K562 (cell line): ENCODE data around the gene ZBTB43. TPM values are rescaled to one million over a fixed set of nuclear protein-coding genes. Genes with fewer than 3 reads are reported as not detected.

Source experiments
- ATAC-seq: fragments of 200-7000 bp; cut with Tn5 transposase; 3 replicates; pipeline ENCODE4 v1.9.1; 2020; ENCODE audit warnings: moderate library complexity
- BruUV-seq: library from RNA; stranded (reverse); fragments of 400-500 nt; replicated peaks from 2 replicates; lab custom pipeline; 2021; lab: Mats Ljungman, UMichigan
- CTCF ChIA-PET: fragments of 300-600 bp; formaldehyde crosslinking; extraction: SDS; loops from one replicate; lab custom pipeline; 2021; ENCODE audit warnings: low intra/inter-chr PET ratio; lab: Yijun Ruan, JAX
- POLR2A ChIA-PET: fragments of 300-600, 350-650 bp; sonication (Branson Sonifier 250); formaldehyde crosslinking; extraction: SDS; loops from one replicate; lab custom pipeline; 2021; ENCODE audit warnings: antibody characterized with exemption, inconsistent platforms; lab: Yijun Ruan, JAX
- DNase-seq, 4 experiments: peaks; one replicate each; pipeline versions ENCODE4 v3.0.0 to v3.0.0-alpha.2; 2011 to 2018; ENCODE audit warnings: low spot score in 3 of 4, mixed read lengths in 3 of 4; ENCODE audit errors: extremely low read depth in 1 of 4
- FAIRE-seq: peaks from 2 replicates; lab custom pipeline; 2011; peaks lifted over from hg19 to GRCh38; lab: Jason Lieb, UNC
- H2AFZ ChIP-seq: 2 replicates; pipeline ENCODE4 v1.6.0; 2011; ENCODE audit warnings: low read depth, low read length, control low read depth, inconsistent platforms
- H3K27ac ChIP-seq: fragments of 200-600 bp; 3 replicates; pipeline ENCODE4 v1.8.0; 2011; ENCODE audit warnings: low read depth, mild to moderate bottlenecking, control low read depth, inconsistent platforms, low read length, moderate library complexity, mixed read lengths; ENCODE audit errors: extremely low read depth
- H3K27me3 ChIP-seq, 2 experiments: fragments of 300-600 bp in 1 of 2; 2 replicates in 1 of 2; 3 replicates in 1 of 2; pipeline versions ENCODE4 v1.6.0 to v1.8.0; 2011; ENCODE audit warnings: inconsistent platforms in 2 of 2, low read length in 2 of 2, mild to moderate bottlenecking in 1 of 2, mixed read lengths in 1 of 2, moderate library complexity in 1 of 2; ENCODE audit not compliant: control insufficient read depth in 2 of 2, insufficient read depth in 2 of 2
- H3K36me3 ChIP-seq: fragments of 300-600 bp; 3 replicates; pipeline ENCODE4 v1.8.0; 2011; ENCODE audit warnings: mild to moderate bottlenecking, low read length, inconsistent platforms; ENCODE audit not compliant: control insufficient read depth, insufficient read depth
- H3K4me1 ChIP-seq, 2 experiments: fragments of 200-600 bp in 1 of 2; replicated peaks in 1 of 2; 2 replicates in 1 of 2; 3 replicates in 1 of 2; pipeline versions ENCODE4 v1.5.1 to v1.8.0; 2011; ENCODE audit warnings: inconsistent platforms in 2 of 2, low read length in 2 of 2, mild to moderate bottlenecking in 1 of 2, mixed read lengths in 1 of 2, moderate library complexity in 1 of 2; ENCODE audit not compliant: control insufficient read depth in 2 of 2, insufficient read depth in 2 of 2
- H3K4me2 ChIP-seq: 2 replicates; pipeline ENCODE4 v1.6.1; 2011; ENCODE audit warnings: low read length, control low read depth, inconsistent platforms, mixed read lengths; ENCODE audit not compliant: insufficient read depth
- H3K4me3 ChIP-seq: fragments of 200-600 bp; sonication (generic), shearing (Covaris generic); 2 replicates; pipeline ENCODE4 v1.5.1; 2016; ENCODE audit warnings: control low read depth, inconsistent platforms
- H3K79me2 ChIP-seq: fragments of 200-600 bp; 3 replicates; pipeline ENCODE4 v1.8.0; 2011; ENCODE audit warnings: low read length, inconsistent platforms; ENCODE audit not compliant: control insufficient read depth, insufficient read depth
- H3K9ac ChIP-seq, 2 experiments: 2 replicates each; pipeline versions ENCODE4 v1.6.0 to v1.6.1; 2011; ENCODE audit warnings: low read depth in 2 of 2, low read length in 2 of 2, control low read depth in 1 of 2, inconsistent platforms in 1 of 2, mild to moderate bottlenecking in 1 of 2, mixed read lengths in 1 of 2; ENCODE audit not compliant: insufficient read depth in 1 of 2
- H3K9me1 ChIP-seq: one replicate; pipeline ENCODE4 v1.6.0; 2011; ENCODE audit warnings: inconsistent platforms, mild to moderate bottlenecking, low read length, moderate library complexity; ENCODE audit not compliant: control insufficient read depth, insufficient read depth
- H3K9me3 ChIP-seq: replicated peaks from 2 replicates; pipeline ENCODE4 v1.5.1; 2011; ENCODE audit warnings: low read depth, low read length, inconsistent platforms; ENCODE audit not compliant: control insufficient read depth, insufficient read depth
- H4K20me1 ChIP-seq: replicated peaks from 2 replicates; pipeline ENCODE4 v1.6.1; 2011; ENCODE audit warnings: low read length, inconsistent platforms, mixed read lengths; ENCODE audit not compliant: control insufficient read depth, insufficient read depth
- E2F1 ChIP-seq: sonication (generic); formaldehyde crosslinking; IDR thresholded peaks from 2 replicates; pipeline ENCODE4 v1.8.1; 2023; ENCODE audit warnings: mild to moderate bottlenecking, missing genetic modification reagents, moderate library complexity
- FOXK2 ChIP-seq, 2 experiments: fragments of 450-650 bp; IDR thresholded peaks in 1 of 2; conservative IDR thresholded peaks in 1 of 2; 2 replicates each; pipeline ENCODE4 v1.6.1; 2016; ENCODE audit warnings: low read depth in 2 of 2, mild to moderate bottlenecking in 1 of 2
- OTX1 ChIP-seq: fragments of 450-650 bp; formaldehyde crosslinking; IDR thresholded peaks from 2 replicates; pipeline ENCODE4 v1.4.0; 2022; ENCODE audit warnings: mild to moderate bottlenecking
- RAD51 ChIP-seq: fragments of 450-650 bp; IDR thresholded peaks from 2 replicates; pipeline ENCODE4 v1.7.1; 2016; ENCODE audit warnings: low read depth, mild to moderate bottlenecking, borderline replicate concordance
- TOE1 ChIP-seq, 2 experiments: fragments of 450-650 bp in 1 of 2; sonication (generic) in 1 of 2; formaldehyde crosslinking in 1 of 2; IDR thresholded peaks; 2 replicates each; pipeline versions ENCODE4 v1.7.1 to v1.8.0; 2016 to 2022; ENCODE audit warnings: borderline replicate concordance in 2 of 2, mild to moderate bottlenecking in 2 of 2, antibody characterized with exemption in 1 of 2, inconsistent platforms in 1 of 2, low read depth in 1 of 2, missing genetic modification reagents in 1 of 2, moderate library complexity in 1 of 2
- WGBS: fragments of 100-300 bp; shearing (Covaris generic); methylation state at CpG from one replicate; pipeline ENCODE4 v1.1.6; 2016; ENCODE audit warnings: low coverage, mixed read lengths; ENCODE audit not compliant: insufficient coverage; ENCODE audit errors: missing lambda C conversion rate; 5-methylcytosine and 5-hydroxymethylcytosine counted together
- in situ Hi-C: fragments of 300-500 bp; cut with MboI; formaldehyde crosslinking; loops from 4 replicates; pipeline ENCODE4 v1.15.0; 2018; ENCODE audit warnings: inconsistent platforms, mixed read lengths
- intact Hi-C: fragments of 100-400 bp; cut with micrococcal nuclease; formaldehyde crosslinking; loops from 2 replicates; pipeline ENCODE4 v1.14.2; 2022
- polyA plus RNA-seq, 8 experiments: library from polyadenylated mRNA; depleted of rRNA in 4 of 8; stranded (reverse) in 5 of 8; unstranded in 3 of 8; fragments of >200 nt; fragmentation: Nextera tagmentation in 2 of 8; fragmentation: Illumina TruSeq in 1 of 8; extraction: Ambion mirVana in 2 of 8; extraction: Trizol in 1 of 8; gene quantifications; 2 replicates each; pipeline versions ENCODE4 v1.2.1 to v1.2.3, GENCODE V29; 2011 to 2014; ENCODE audit warnings: inconsistent platforms in 1 of 8, missing spikeins in 1 of 8
- total RNA-seq, 7 experiments: library from RNA; depleted of rRNA in 6 of 7; stranded (reverse); fragments of >200 nt in 6 of 7; fragmentation: Illumina TruSeq in 2 of 7; extraction: Trizol in 2 of 7; gene quantifications; 2 replicates each; pipeline versions ENCODE4 v1.2.1 to v1.2.3, GENCODE V29; 2011 to 2021; ENCODE audit warnings: low replicate concordance in 1 of 7
- TF ChIP-seq, protein P1 (sequence below): fragments of 450-650 bp; IDR thresholded peaks from 2 replicates; pipeline ENCODE4 v1.6.1; 2016; ENCODE audit warnings: mild to moderate bottlenecking, moderate library complexity

The ZBTB43 gene
- total and polyA plus RNA-seq, 9 of the 15 experiments (the other 6 are each of a cell fraction or from before 2014, with no cell fraction given): 3.9 to 17.2 (median 9.1) TPM

DNA sequence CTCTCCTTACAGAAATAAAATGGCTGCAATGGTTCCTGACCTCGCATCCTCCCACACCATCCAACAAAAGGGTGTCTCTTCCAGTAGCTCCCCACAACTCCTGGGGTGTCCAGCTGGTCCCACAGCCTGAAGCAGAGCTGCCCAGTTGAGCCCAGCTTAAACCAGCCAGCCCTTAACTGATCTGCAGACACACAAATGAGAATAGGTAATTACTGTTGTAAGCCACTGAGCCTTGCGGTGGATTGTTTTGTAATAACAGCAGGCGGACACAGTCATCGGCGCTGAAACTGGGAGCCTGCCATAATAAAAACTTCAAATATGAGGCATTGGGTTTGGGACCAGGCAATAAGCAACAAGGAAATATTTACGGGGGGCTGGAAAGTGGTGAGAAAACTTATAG lies 10.4 kb upstream of the ZBTB43 start (continued):
- TF ChIP-seq E2F1 (CRISPR knock-in tag): no peak

- Histone ChIP-seq H3K9me1 (no peaks in the 10 kb centered on the region), H3K36me3 (no peaks in the 10 kb centered on the region), H3K9ac (no peak overlapping the region), H2AFZ (peak overlapping the region; percentile 60), H4K20me1 (no peaks in the 10 kb centered on the region), H3K27me3 (peaks cover 17 to 32% of the 10 kb centered on the region in 2 experiments; a peak in 4 of 5 replicates), H3K4me1 (no peaks in the 10 kb centered on the region), H3K27ac (no peak overlapping the region), H3K9me3 (no peaks in the 10 kb centered on the region), H3K4me2 (no peak overlapping the region; the same call in 1 of the 2 replicates), H3K4me3 (no peak overlapping the region), H3K79me2 (no peaks in the 10 kb centered on the region)
- ChIA-PET CTCF (no interaction called here), POLR2A (interaction anchor here (0.8 kb wide), 1 partner anchor 20 kb away, joined by 4 read pairs; no protein-coding TSS in a partner anchor)
- BruUV-seq: no TSS peak
- WGBS: 29% methylated on average over 4 of the region's 4 CpGs
- DNase-seq: peak in 3 of 4 experiments; percentile 17 to 34 (median 20)
- FAIRE-seq: peak; percentile 48
- ATAC-seq: peak; percentile 44; the same call in 2 of the 3 replicates
- intact Hi-C loops: no loop called here
- in situ Hi-C loops: no loop called here
- TF ChIP-seq, protein P1, sequence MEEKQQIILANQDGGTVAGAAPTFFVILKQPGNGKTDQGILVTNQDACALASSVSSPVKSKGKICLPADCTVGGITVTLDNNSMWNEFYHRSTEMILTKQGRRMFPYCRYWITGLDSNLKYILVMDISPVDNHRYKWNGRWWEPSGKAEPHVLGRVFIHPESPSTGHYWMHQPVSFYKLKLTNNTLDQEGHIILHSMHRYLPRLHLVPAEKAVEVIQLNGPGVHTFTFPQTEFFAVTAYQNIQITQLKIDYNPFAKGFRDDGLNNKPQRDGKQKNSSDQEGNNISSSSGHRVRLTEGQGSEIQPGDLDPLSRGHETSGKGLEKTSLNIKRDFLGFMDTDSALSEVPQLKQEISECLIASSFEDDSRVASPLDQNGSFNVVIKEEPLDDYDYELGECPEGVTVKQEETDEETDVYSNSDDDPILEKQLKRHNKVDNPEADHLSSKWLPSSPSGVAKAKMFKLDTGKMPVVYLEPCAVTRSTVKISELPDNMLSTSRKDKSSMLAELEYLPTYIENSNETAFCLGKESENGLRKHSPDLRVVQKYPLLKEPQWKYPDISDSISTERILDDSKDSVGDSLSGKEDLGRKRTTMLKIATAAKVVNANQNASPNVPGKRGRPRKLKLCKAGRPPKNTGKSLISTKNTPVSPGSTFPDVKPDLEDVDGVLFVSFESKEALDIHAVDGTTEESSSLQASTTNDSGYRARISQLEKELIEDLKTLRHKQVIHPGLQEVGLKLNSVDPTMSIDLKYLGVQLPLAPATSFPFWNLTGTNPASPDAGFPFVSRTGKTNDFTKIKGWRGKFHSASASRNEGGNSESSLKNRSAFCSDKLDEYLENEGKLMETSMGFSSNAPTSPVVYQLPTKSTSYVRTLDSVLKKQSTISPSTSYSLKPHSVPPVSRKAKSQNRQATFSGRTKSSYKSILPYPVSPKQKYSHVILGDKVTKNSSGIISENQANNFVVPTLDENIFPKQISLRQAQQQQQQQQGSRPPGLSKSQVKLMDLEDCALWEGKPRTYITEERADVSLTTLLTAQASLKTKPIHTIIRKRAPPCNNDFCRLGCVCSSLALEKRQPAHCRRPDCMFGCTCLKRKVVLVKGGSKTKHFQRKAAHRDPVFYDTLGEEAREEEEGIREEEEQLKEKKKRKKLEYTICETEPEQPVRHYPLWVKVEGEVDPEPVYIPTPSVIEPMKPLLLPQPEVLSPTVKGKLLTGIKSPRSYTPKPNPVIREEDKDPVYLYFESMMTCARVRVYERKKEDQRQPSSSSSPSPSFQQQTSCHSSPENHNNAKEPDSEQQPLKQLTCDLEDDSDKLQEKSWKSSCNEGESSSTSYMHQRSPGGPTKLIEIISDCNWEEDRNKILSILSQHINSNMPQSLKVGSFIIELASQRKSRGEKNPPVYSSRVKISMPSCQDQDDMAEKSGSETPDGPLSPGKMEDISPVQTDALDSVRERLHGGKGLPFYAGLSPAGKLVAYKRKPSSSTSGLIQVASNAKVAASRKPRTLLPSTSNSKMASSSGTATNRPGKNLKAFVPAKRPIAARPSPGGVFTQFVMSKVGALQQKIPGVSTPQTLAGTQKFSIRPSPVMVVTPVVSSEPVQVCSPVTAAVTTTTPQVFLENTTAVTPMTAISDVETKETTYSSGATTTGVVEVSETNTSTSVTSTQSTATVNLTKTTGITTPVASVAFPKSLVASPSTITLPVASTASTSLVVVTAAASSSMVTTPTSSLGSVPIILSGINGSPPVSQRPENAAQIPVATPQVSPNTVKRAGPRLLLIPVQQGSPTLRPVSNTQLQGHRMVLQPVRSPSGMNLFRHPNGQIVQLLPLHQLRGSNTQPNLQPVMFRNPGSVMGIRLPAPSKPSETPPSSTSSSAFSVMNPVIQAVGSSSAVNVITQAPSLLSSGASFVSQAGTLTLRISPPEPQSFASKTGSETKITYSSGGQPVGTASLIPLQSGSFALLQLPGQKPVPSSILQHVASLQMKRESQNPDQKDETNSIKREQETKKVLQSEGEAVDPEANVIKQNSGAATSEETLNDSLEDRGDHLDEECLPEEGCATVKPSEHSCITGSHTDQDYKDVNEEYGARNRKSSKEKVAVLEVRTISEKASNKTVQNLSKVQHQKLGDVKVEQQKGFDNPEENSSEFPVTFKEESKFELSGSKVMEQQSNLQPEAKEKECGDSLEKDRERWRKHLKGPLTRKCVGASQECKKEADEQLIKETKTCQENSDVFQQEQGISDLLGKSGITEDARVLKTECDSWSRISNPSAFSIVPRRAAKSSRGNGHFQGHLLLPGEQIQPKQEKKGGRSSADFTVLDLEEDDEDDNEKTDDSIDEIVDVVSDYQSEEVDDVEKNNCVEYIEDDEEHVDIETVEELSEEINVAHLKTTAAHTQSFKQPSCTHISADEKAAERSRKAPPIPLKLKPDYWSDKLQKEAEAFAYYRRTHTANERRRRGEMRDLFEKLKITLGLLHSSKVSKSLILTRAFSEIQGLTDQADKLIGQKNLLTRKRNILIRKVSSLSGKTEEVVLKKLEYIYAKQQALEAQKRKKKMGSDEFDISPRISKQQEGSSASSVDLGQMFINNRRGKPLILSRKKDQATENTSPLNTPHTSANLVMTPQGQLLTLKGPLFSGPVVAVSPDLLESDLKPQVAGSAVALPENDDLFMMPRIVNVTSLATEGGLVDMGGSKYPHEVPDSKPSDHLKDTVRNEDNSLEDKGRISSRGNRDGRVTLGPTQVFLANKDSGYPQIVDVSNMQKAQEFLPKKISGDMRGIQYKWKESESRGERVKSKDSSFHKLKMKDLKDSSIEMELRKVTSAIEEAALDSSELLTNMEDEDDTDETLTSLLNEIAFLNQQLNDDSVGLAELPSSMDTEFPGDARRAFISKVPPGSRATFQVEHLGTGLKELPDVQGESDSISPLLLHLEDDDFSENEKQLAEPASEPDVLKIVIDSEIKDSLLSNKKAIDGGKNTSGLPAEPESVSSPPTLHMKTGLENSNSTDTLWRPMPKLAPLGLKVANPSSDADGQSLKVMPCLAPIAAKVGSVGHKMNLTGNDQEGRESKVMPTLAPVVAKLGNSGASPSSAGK: peak; percentile 69
- 0 out of 4 replicates have a peak, but pooled peaks of 1 of the 2 experiments have one; percentile 24 for TF ChIP-seq FOXK2 (conservative IDR thresholded peaks at IDR 0.05 in 1 of 2, IDR thresholded peaks at IDR 0.05 in 1 of 2; ENCODE audit: low read depth in 2 of 2)
- TF ChIP-seq TOE1 (IDR thresholded peaks at IDR 0.05; ENCODE audit: borderline replicate concordance): peak; percentile 83; the same call in 1 of the 2 replicates
- no peak for TF ChIP-seq TOE1 (CRISPR knock-in tag; IDR thresholded peaks at IDR 0.05; ENCODE audit: borderline replicate concordance, low read depth)
- TF ChIP-seq OTX1: no peak
- TF ChIP-seq RAD51: peak; percentile 72; the same call in 1 of the 2 replicates
These were observed 8.1 kb upstream of the ZBTB43 start for GRCh38 chr9:126796758-126797157.
